Esophagus muscularis mucosa (tissue), 4 donors: ENCODE results near the gene PTPRT. TPM values are rescaled to one million over a fixed set of nuclear protein-coding genes. Genes with fewer than 3 reads are reported as not detected.

Source experiments
- DNase-seq: peaks from one replicate; pipeline ENCODE4 v3.0.0-alpha.2; 2017; ENCODE audit errors: extremely low spot score
- H3K27ac ChIP-seq, 4 donors: fragments of 200-600 bp; sonication (generic); replicated peaks in 1 of 4; 1 replicate in 3 of 4; 2 replicates in 1 of 4; pipeline ENCODE4 v1.5.1; 2016 to 2019; ENCODE audit warnings: mild to moderate bottlenecking in 1 of 4
- H3K27me3 ChIP-seq, 4 donors: fragments of 200-600 bp; sonication (generic); one replicate each; pipeline versions ENCODE4 v1.5.1 to v1.6.0; 2016 to 2019
- H3K36me3 ChIP-seq, 4 donors: fragments of 200-600 bp; sonication (generic); one replicate each; pipeline ENCODE4 v1.5.1; 2016 to 2019
- H3K4me1 ChIP-seq, 4 donors: fragments of 200-600 bp; sonication (generic); one replicate each; pipeline ENCODE4 v1.5.1; 2016 to 2019
- H3K4me3 ChIP-seq, 4 donors: fragments of 200-600 bp; sonication (generic); 1 replicate in 2 of 4; 2 replicates in 2 of 4; pipeline ENCODE4 v1.5.1; 2016 to 2019; ENCODE audit warnings: mild to moderate bottlenecking in 4 of 4, moderate library complexity in 1 of 4
- H3K9me3 ChIP-seq, 4 donors: fragments of 200-600 bp; sonication (generic); 1 replicate in 3 of 4; 2 replicates in 1 of 4; pipeline ENCODE4 v1.5.1; 2016 to 2019
- EP300 ChIP-seq: sonication (generic); formaldehyde crosslinking; IDR thresholded peaks from one replicate; pipeline ENCODE4 v1.6.1; 2017; ENCODE audit warnings: antibody characterized with exemption
- POLR2A ChIP-seq: fragments of 450-650 bp; IDR thresholded peaks from one replicate; pipeline ENCODE4 v1.6.1; 2017; ENCODE audit warnings: antibody characterized with exemption, moderate library complexity, mild to moderate bottlenecking, low read depth
- POLR2AphosphoS5 ChIP-seq, 2 donors: sonication (generic); formaldehyde crosslinking; IDR thresholded peaks; one replicate each; pipeline ENCODE4 v1.6.1; 2017; ENCODE audit warnings: antibody characterized with exemption in 2 of 2
- WGBS: methylation state at CpG from one replicate; pipeline ENCODE4 v1.1.5; 2018; 5-methylcytosine and 5-hydroxymethylcytosine counted together
- intact Hi-C: fragments of 100-400 bp; cut with DNase I; formaldehyde crosslinking; loops from one replicate; pipeline ENCODE4 v1.15.1; 2023
- total RNA-seq, 4 donors: library from RNA; depleted of rRNA; stranded (reverse); fragments of >200 nt; gene quantifications; one replicate each; pipeline versions ENCODE4 v1.1.0 to v1.2.1, GENCODE V29; 2016
- TF ChIP-seq, protein P1 (sequence below), 3 experiments: fragments of 200-600 bp in 2 of 3; fragments of 450-650 bp in 1 of 3; sonication (generic) in 2 of 3; IDR thresholded peaks; one replicate each; pipeline ENCODE4 v1.5.1; 2017 to 2019; ENCODE audit warnings: antibody characterized with exemption in 3 of 3, mild to moderate bottlenecking in 2 of 3, moderate library complexity in 1 of 3

Gene PTPRT
- total RNA-seq, 4 donors from 2014 or later: 0.06 to 0.39 TPM; not detected in 2

DNA sequence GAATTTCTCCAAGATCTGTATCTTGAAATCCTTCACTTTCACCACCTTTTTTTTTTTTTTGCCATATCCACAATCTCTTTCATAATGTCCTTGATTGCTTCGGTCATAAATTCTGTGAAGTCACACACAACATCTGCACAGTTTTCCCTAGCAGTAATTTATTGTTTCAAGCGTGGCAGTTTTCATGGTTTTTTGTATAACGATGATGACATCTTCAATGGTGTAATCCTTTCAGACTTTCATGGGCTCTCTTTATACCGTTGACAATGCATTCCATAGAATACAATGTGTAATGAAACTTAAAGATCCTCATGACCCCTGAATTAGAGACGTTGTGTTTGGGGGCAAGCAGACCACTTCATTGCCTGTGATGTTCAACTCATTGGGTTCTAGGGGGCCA, 693.1 kb downstream of the PTPRT start:
- intact Hi-C loops: no loop called here
- Histone ChIP-seq H3K4me3 (no peak overlapping the region), H3K9me3 (no peaks in the 10 kb centered on the region), H3K36me3 (no peaks in the 10 kb centered on the region), H3K27ac (no peak overlapping the region), H3K4me1 (no peaks in the 10 kb centered on the region), H3K27me3 (no peaks in the 10 kb centered on the region)
- WGBS: 75% methylated on average over 5 of the region's 5 CpGs
- no peak for DNase-seq
- TF ChIP-seq, protein P1, sequence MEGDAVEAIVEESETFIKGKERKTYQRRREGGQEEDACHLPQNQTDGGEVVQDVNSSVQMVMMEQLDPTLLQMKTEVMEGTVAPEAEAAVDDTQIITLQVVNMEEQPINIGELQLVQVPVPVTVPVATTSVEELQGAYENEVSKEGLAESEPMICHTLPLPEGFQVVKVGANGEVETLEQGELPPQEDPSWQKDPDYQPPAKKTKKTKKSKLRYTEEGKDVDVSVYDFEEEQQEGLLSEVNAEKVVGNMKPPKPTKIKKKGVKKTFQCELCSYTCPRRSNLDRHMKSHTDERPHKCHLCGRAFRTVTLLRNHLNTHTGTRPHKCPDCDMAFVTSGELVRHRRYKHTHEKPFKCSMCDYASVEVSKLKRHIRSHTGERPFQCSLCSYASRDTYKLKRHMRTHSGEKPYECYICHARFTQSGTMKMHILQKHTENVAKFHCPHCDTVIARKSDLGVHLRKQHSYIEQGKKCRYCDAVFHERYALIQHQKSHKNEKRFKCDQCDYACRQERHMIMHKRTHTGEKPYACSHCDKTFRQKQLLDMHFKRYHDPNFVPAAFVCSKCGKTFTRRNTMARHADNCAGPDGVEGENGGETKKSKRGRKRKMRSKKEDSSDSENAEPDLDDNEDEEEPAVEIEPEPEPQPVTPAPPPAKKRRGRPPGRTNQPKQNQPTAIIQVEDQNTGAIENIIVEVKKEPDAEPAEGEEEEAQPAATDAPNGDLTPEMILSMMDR (IDR thresholded peaks at IDR 0.05): no peak
- TF ChIP-seq EP300 (no peak), POLR2AphosphoS5 (IDR thresholded peaks at IDR 0.05) (no peak), POLR2A (no peak)

DNA sequence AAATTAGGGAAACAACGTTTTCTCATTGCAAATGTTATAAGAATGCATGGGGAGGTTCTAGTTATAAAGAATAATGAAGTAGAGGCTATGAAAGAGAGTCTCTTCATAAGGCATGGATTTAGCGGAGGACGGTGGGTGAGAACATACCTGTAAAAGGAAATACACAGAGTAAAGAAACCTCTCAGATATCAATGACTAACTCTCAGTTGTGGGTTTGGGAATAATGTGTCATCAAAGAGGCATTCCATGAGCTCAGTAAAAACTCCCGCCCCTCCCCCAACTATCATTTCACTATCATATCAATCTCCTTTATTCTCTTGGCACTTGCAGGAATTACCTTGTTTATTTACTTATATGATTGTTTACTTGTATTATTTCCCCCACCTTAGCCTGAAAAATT, 695.4 kb downstream of the PTPRT start:
- no peaks in the 10 kb centered on the region for H3K27me3 ChIP-seq
- DNase-seq: no peak
- 81% methylated on average over 4 of the region's 4 CpGs for WGBS
- no peak overlapping the region for H3K4me3 ChIP-seq
- no peak overlapping the region for H3K27ac ChIP-seq
- H3K36me3 ChIP-seq: no peaks in the 10 kb centered on the region
- no peaks in the 10 kb centered on the region for H3K4me1 ChIP-seq
- no peaks in the 10 kb centered on the region for H3K9me3 ChIP-seq
- intact Hi-C loops: no loop called here
- no peak for TF ChIP-seq POLR2A
- TF ChIP-seq, protein P1 (IDR thresholded peaks at IDR 0.05): no peak
- TF ChIP-seq POLR2AphosphoS5 (IDR thresholded peaks at IDR 0.05): no peak
- no peak for TF ChIP-seq EP300

DNA sequence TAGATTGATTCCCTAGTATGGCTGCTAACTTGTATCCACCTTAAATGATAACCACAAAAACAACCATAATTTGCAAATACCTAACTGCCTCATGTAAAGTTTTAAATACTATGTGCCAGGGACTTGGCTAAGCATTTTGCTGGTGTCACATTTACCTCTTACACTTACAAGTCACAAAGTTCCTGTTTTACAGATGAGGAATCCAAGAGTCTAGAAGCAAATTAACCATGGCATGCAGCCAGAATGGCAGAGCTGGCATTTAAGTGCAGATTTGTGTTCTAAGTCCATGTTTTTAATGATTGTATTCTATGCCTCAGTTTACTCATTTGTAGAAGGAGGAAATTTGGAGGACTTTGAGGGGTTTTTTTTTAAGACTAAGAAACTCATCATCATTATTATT, 696.7 kb downstream of the PTPRT start:
- intact Hi-C loops: no loop called here
- Histone ChIP-seq H3K36me3 (no peaks in the 10 kb centered on the region), H3K9me3 (no peaks in the 10 kb centered on the region), H3K4me1 (no peaks in the 10 kb centered on the region), H3K4me3 (no peak overlapping the region), H3K27ac (no peak overlapping the region), H3K27me3 (no peaks in the 10 kb centered on the region)
- DNase-seq: no peak
- no peak for TF ChIP-seq POLR2A
- TF ChIP-seq EP300: no peak
- TF ChIP-seq POLR2AphosphoS5 (IDR thresholded peaks at IDR 0.05): no peak
- TF ChIP-seq, protein P1 (IDR thresholded peaks at IDR 0.05): no peak

DNA sequence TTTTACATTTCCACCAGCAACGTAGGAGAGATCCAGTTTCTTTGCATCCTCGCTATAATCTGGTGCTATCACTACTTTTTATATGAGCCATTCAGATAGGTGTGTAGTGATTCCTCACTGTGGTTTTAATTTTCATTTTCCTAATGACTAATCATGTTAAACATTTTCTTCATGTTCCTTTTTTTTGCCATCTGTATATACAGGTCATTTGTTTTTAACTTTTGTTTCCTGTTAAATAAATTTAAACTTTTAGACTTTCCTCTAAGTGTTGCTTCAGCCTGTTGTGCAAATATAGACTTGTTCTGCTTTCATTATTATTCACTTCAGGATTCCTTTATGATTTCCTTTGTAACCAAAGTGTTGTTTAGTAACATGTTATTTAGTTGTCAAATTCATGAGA, 697.4 kb downstream of the PTPRT start:
- no peaks in the 10 kb centered on the region for H3K36me3 ChIP-seq
- H3K27me3 ChIP-seq: no peaks in the 10 kb centered on the region
- no peak overlapping the region for H3K4me3 ChIP-seq
- intact Hi-C loops: no loop called here
- WGBS: 57% methylated on average over 2 of the region's 2 CpGs
- H3K27ac ChIP-seq: no peak overlapping the region
- TF ChIP-seq, protein P1 (IDR thresholded peaks at IDR 0.05): no peak
- H3K4me1 ChIP-seq: no peaks in the 10 kb centered on the region
- no peak for DNase-seq
- no peaks in the 10 kb centered on the region for H3K9me3 ChIP-seq

DNA sequence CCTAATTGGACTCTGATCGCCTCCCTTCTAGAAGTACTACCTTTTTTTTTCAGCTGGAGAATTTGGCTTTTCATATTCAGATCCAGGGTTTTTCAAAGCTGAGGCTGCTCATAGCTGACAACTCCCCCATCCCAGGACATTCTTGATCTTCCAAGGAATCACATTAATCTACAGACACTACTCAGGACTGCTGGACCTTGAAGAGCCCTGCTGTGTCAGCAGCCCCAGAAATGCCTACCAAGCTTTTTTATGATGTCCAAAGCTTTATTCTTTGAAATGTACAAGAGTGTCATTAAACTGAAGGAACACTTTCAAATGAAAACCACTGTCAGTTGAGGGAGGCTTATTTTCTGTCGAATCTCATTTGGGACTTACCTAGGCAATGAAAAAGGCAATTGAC, 704.1 kb downstream of the PTPRT start:
- intact Hi-C loops: no loop called here
- Histone ChIP-seq H3K27me3 (no peaks in the 10 kb centered on the region), H3K4me3 (no peak overlapping the region), H3K4me1 (peaks cover 0 to 8% (median 7%) of the 10 kb centered on the region in 4 donors), H3K27ac (peak overlapping the region in 1 of 4 donors; percentile 34), H3K36me3 (no peaks in the 10 kb centered on the region), H3K9me3 (no peaks in the 10 kb centered on the region)
- DNase-seq: no peak
- 84% methylated on average over 2 of the region's 2 CpGs for WGBS
- no peak for TF ChIP-seq POLR2A
- TF ChIP-seq, protein P1 (IDR thresholded peaks at IDR 0.05): no peak
- TF ChIP-seq POLR2AphosphoS5 (IDR thresholded peaks at IDR 0.05): no peak
- no peak for TF ChIP-seq EP300
